Type B pancreatic cell (in vitro differentiated cells): ENCODE data around the gene TLL1. TPM values are rescaled to one million over a fixed set of nuclear protein-coding genes. Genes with fewer than 3 reads are reported as not detected.

ENCODE experiments used
- DNase-seq: peaks from one replicate; pipeline ENCODE4 v3.0.0; 2021; ENCODE audit warnings: mixed read lengths; ENCODE audit not compliant: unreplicated experiment; ENCODE audit errors: extremely low spot score
- H3K27ac Mint-ChIP-seq: 2 replicates; pipeline ENCODE4 v1.8.0; 2021; ENCODE audit warnings: mild to moderate bottlenecking, mixed read lengths
- H3K27me3 Mint-ChIP-seq: 2 replicates; pipeline ENCODE4 v1.8.0; 2021; ENCODE audit warnings: mixed read lengths
- H3K36me3 Mint-ChIP-seq: 2 replicates; pipeline ENCODE4 v1.8.0; 2021; ENCODE audit warnings: mixed read lengths
- H3K4me1 Mint-ChIP-seq: one replicate; pipeline ENCODE4 v1.8.0; 2021; ENCODE audit warnings: mixed read lengths; ENCODE audit not compliant: unreplicated experiment
- H3K4me3 Mint-ChIP-seq: 2 replicates; pipeline ENCODE4 v1.8.0; 2021; ENCODE audit warnings: mild to moderate bottlenecking, mixed read lengths
- H3K9me3 Mint-ChIP-seq: 2 replicates; pipeline ENCODE4 v1.8.0; 2021; ENCODE audit warnings: mixed read lengths
- CTCF ChIP-seq: fragments of 200-600 bp; sonication (generic); conservative IDR thresholded peaks from 2 replicates; pipeline ENCODE4 v1.5.0; 2021; ENCODE audit warnings: antibody characterized with exemption, mild to moderate bottlenecking
- total RNA-seq: library from RNA; stranded (reverse); gene quantifications from 2 replicates; pipeline ENCODE4 v1.2.1, GENCODE V29; 2021; ENCODE audit warnings: low replicate concordance

Gene TLL1
- total RNA-seq, 1 donor from 2014 or later, result 2.0 TPM

- no peaks in the 10 kb centered on the region for H3K36me3 Mint-ChIP-seq
- no peaks in the 10 kb centered on the region for H3K27me3 Mint-ChIP-seq
- TF ChIP-seq CTCF, result no peak
- no peaks in the 10 kb centered on the region for H3K4me1 Mint-ChIP-seq
- no peak overlapping the region for H3K27ac Mint-ChIP-seq
- H3K4me3 Mint-ChIP-seq, result no peak overlapping the region
- no peak for DNase-seq
- peaks cover 6% of the 10 kb centered on the region for H3K9me3 Mint-ChIP-seq
Measured at GRCh38 chr4:165970703-165971420, 97.8 kb downstream of the TLL1 start.

GRCh38 chr4:165971446-165971845 lies 98.4 kb downstream of the TLL1 start:
- H3K4me1 Mint-ChIP-seq, result no peaks in the 10 kb centered on the region
- no peak overlapping the region for H3K4me3 Mint-ChIP-seq
- no peak for TF ChIP-seq CTCF

GRCh38 chr4:165971933-165972332 lies 98.9 kb downstream of the TLL1 start:
- Mint-ChIP-seq H3K36me3 (no peaks in the 10 kb centered on the region), H3K27ac (no peak overlapping the region), H3K4me1 (no peaks in the 10 kb centered on the region), H3K4me3 (no peak overlapping the region), H3K27me3 (no peaks in the 10 kb centered on the region), H3K9me3 (no peaks in the 10 kb centered on the region)
- no peak for TF ChIP-seq CTCF
- no peak for DNase-seq

More at GRCh38 chr4:165971446-165971845, 98.4 kb downstream of the TLL1 start:
- Mint-ChIP-seq H3K9me3 (peaks cover 2% of the 10 kb centered on the region), H3K27ac (no peak overlapping the region), H3K27me3 (no peaks in the 10 kb centered on the region), H3K36me3 (no peaks in the 10 kb centered on the region)
- DNase-seq, result no peak

- no peak for DNase-seq
- Mint-ChIP-seq H3K4me1 (no peaks in the 10 kb centered on the region), H3K27me3 (no peaks in the 10 kb centered on the region), H3K36me3 (no peaks in the 10 kb centered on the region), H3K4me3 (no peak overlapping the region), H3K27ac (no peak overlapping the region), H3K9me3 (peaks cover 5% of the 10 kb centered on the region)
- TF ChIP-seq CTCF, result no peak
Measured at GRCh38 chr4:165972747-165973146, 99.7 kb downstream of the TLL1 start.

- no peak for TF ChIP-seq CTCF
- H3K9me3 Mint-ChIP-seq, result no peaks in the 10 kb centered on the region
- no peak for DNase-seq
- no peaks in the 10 kb centered on the region for H3K4me1 Mint-ChIP-seq
- no peak overlapping the region for H3K4me3 Mint-ChIP-seq
- no peaks in the 10 kb centered on the region for H3K36me3 Mint-ChIP-seq
- no peak overlapping the region for H3K27ac Mint-ChIP-seq
- H3K27me3 Mint-ChIP-seq, result no peaks in the 10 kb centered on the region
Measured at GRCh38 chr4:165982934-165983333, 109.9 kb downstream of the TLL1 start.
